Caco-2 (cell line): Measurements from ENCODE around the gene BANF2. TPM values are rescaled to one million over a fixed set of nuclear protein-coding genes. Genes with fewer than 3 reads are reported as not detected.

Experiments used
- BruUV-seq: library from RNA; stranded (reverse); fragments of 400-500 nt; replicated peaks from 2 replicates; lab custom pipeline; 2021; lab: Mats Ljungman, UMichigan
- CTCF ChIA-PET: fragments of 300-600 bp; sonication (Branson Sonifier 250); formaldehyde crosslinking; loops from one replicate; lab custom pipeline; 2022; ENCODE audit warnings: antibody characterized with exemption; lab: Charles Lee
- POLR2A ChIA-PET: fragments of 300-600 bp; sonication (Branson Sonifier 250); formaldehyde crosslinking; loops from one replicate; lab custom pipeline; 2022; ENCODE audit warnings: antibody characterized with exemption; lab: Charles Lee
- DNase-seq, 2 experiments: peaks; one replicate each; pipeline versions ENCODE4 v3.0.0 to v3.0.0-alpha.2; 2020 to 2022
- H3K27me3 ChIP-seq: replicated peaks from 2 replicates; pipeline ENCODE4 v1.6.0; 2011; ENCODE audit warnings: low read length; ENCODE audit not compliant: control insufficient read depth, insufficient read depth
- H3K36me3 ChIP-seq: 2 replicates; pipeline ENCODE4 v1.5.1; 2011; ENCODE audit warnings: low read length; ENCODE audit not compliant: control insufficient read depth, insufficient read depth
- H3K4me1 ChIP-seq: fragments of 250-450 bp; sonication (Bioruptor Pico); 2 replicates; pipeline ENCODE4 v1.5.1; 2020; ENCODE audit warnings: mild to moderate bottlenecking
- H3K4me3 ChIP-seq: 2 replicates; pipeline ENCODE4 v1.5.1; 2011; ENCODE audit warnings: low read depth, mild to moderate bottlenecking, control low read depth, low read length
- H3K9me3 ChIP-seq: fragments of 250-450 bp; sonication (Bioruptor Pico); 2 replicates; pipeline ENCODE4 v1.5.1; 2020; ENCODE audit warnings: mild to moderate bottlenecking, moderate library complexity
- H3K27ac Mint-ChIP-seq: one replicate; pipeline ENCODE4 v1.8.0; 2022; ENCODE audit warnings: mixed read lengths; ENCODE audit not compliant: unreplicated experiment
- H3K27me3 Mint-ChIP-seq: one replicate; pipeline ENCODE4 v1.8.0; 2022; ENCODE audit warnings: mixed read lengths; ENCODE audit not compliant: insufficient read depth, unreplicated experiment
- H3K36me3 Mint-ChIP-seq: one replicate; pipeline ENCODE4 v1.8.0; 2022; ENCODE audit warnings: mild to moderate bottlenecking, mixed read lengths; ENCODE audit not compliant: insufficient read depth, unreplicated experiment
- H3K4me1 Mint-ChIP-seq: one replicate; pipeline ENCODE4 v1.8.0; 2022; ENCODE audit warnings: low read depth, mixed read lengths; ENCODE audit not compliant: unreplicated experiment
- H3K4me3 Mint-ChIP-seq: one replicate; pipeline ENCODE4 v1.8.0; 2022; ENCODE audit warnings: mild to moderate bottlenecking, moderate library complexity, mixed read lengths; ENCODE audit not compliant: unreplicated experiment
- H3K9me3 Mint-ChIP-seq: one replicate; pipeline ENCODE4 v1.8.0; 2022; ENCODE audit warnings: mixed read lengths; ENCODE audit not compliant: unreplicated experiment
- intact Hi-C: fragments of 100-400 bp; cut with micrococcal nuclease; formaldehyde crosslinking; loops from one replicate; pipeline ENCODE4 v1.10.0; 2022; ENCODE audit not compliant: unreplicated experiment
- total RNA-seq: library from RNA; stranded (reverse); gene quantifications from 2 replicates; pipeline ENCODE4 v1.2.3, GENCODE V29; 2022
- TF ChIP-seq, protein P1 (sequence below), 2 experiments: fragments of 200-600 bp in 1 of 2; IDR thresholded peaks; 1 replicate in 1 of 2; 2 replicates in 1 of 2; pipeline versions ENCODE4 v1.5.1 to v1.8.0; 2011 to 2022; ENCODE audit warnings: antibody characterized with exemption in 1 of 2, control low read depth in 1 of 2, inconsistent platforms in 1 of 2, low read depth in 1 of 2, low read length in 1 of 2, mild to moderate bottlenecking in 1 of 2, moderate library complexity in 1 of 2; ENCODE audit not compliant: insufficient read depth in 1 of 2, severe bottlenecking in 1 of 2, unreplicated experiment in 1 of 2

Gene BANF2
- total RNA-seq, 1 experiment from 2014 or later, result 2.1 TPM

DNA sequence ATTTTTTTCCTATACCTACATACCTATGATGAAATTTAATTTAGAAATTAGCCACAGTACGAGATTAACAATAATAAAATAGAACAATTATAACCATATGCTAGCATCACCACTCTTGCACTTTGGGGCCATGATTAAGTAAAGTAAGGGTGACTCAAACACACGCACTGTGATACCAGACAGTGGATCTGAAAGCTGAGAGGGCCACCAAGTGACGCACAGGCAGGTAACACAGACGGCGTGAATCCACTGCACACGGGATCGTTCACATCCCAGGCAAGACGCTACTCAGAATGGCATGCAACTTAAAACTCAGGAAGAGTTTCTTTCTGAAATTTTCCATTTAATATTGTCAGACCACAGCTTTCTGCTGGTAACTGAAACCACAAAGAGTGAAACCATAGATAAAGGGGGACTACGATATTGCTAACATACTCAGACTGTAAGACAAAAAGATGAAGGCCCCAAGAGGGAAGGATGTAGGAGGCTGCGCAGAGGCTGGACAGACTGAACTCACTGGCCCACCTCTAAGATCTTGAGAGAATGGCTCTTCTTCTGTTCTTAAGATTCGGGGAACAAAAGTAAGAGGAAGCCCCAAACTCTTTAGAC lies 35.6 kb upstream of the BANF2 start:
- no peak overlapping the region for H3K4me3 ChIP-seq
- Mint-ChIP-seq H3K9me3 (peaks cover 12% of the 10 kb centered on the region), H3K27me3 (no peaks in the 10 kb centered on the region), H3K4me1 (peaks cover 41% of the 10 kb centered on the region), H3K36me3 (peaks cover 97% of the 10 kb centered on the region), H3K27ac (no peak overlapping the region), H3K4me3 (no peak overlapping the region)
- CTCF ChIA-PET, result no interaction called here
- BruUV-seq, result no TSS peak
- no peaks in the 10 kb centered on the region for H3K27me3 ChIP-seq
- intact Hi-C loops, result no loop called here
- H3K4me1 ChIP-seq, result peaks cover 9% of the 10 kb centered on the region; the same call in 1 of the 2 replicates
- TF ChIP-seq, protein P1, sequence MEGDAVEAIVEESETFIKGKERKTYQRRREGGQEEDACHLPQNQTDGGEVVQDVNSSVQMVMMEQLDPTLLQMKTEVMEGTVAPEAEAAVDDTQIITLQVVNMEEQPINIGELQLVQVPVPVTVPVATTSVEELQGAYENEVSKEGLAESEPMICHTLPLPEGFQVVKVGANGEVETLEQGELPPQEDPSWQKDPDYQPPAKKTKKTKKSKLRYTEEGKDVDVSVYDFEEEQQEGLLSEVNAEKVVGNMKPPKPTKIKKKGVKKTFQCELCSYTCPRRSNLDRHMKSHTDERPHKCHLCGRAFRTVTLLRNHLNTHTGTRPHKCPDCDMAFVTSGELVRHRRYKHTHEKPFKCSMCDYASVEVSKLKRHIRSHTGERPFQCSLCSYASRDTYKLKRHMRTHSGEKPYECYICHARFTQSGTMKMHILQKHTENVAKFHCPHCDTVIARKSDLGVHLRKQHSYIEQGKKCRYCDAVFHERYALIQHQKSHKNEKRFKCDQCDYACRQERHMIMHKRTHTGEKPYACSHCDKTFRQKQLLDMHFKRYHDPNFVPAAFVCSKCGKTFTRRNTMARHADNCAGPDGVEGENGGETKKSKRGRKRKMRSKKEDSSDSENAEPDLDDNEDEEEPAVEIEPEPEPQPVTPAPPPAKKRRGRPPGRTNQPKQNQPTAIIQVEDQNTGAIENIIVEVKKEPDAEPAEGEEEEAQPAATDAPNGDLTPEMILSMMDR (IDR thresholded peaks at IDR 0.05; ENCODE audit: insufficient read depth in 1 of 2, low read depth in 1 of 2, low read length in 1 of 2, severe bottlenecking in 1 of 2, unreplicated experiment in 1 of 2), result no peak
- H3K9me3 ChIP-seq, result no peaks in the 10 kb centered on the region
- POLR2A ChIA-PET, result no interaction called here
- DNase-seq, result peak in 1 of 2 experiments; percentile 1
- peaks cover 18% of the 10 kb centered on the region for H3K36me3 ChIP-seq

DNA sequence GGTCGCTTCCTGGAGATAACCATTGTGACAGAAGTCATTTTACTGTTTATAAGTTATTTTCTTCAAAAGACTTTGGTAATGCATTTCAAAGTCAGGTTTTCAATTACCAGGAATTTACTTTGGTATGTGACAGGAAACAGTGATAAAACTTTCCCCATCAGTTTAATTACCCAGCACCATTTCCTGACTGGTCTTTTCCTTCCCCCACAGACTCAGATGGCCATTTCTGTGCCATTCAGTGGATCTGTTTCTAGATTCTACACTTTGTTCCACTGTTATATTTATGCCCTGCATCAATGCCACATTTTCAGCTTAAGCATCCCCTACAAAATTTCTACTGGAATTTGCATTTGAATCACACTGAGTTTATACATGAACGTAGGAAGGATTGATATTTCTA lies 34.0 kb upstream of the BANF2 start:
- Mint-ChIP-seq H3K9me3 (no peaks in the 10 kb centered on the region), H3K27ac (no peak overlapping the region), H3K27me3 (no peaks in the 10 kb centered on the region), H3K36me3 (peaks cover 94% of the 10 kb centered on the region), H3K4me1 (peaks cover 32% of the 10 kb centered on the region), H3K4me3 (no peak overlapping the region)
- Histone ChIP-seq H3K36me3 (peaks cover 7% of the 10 kb centered on the region), H3K27me3 (no peaks in the 10 kb centered on the region), H3K4me1 (peaks cover 9% of the 10 kb centered on the region; the same call in 1 of the 2 replicates), H3K4me3 (no peak overlapping the region), H3K9me3 (no peaks in the 10 kb centered on the region)
- intact Hi-C loops, result loop anchor here (5.0 kb wide), 1 partner anchor 157 kb away; no protein-coding TSS in a partner anchor
- TF ChIP-seq, protein P1 (IDR thresholded peaks at IDR 0.05; ENCODE audit: insufficient read depth in 1 of 2, low read depth in 1 of 2, low read length in 1 of 2, severe bottlenecking in 1 of 2, unreplicated experiment in 1 of 2), result no peak
- no TSS peak for BruUV-seq
- ChIA-PET POLR2A (interaction anchor here (1.0 kb wide), 1 partner anchor 17 kb away, joined by 4 read pairs; the partner anchor contains the start of gene RRBP1), CTCF (no interaction called here)
- DNase-seq, result no peak

DNA sequence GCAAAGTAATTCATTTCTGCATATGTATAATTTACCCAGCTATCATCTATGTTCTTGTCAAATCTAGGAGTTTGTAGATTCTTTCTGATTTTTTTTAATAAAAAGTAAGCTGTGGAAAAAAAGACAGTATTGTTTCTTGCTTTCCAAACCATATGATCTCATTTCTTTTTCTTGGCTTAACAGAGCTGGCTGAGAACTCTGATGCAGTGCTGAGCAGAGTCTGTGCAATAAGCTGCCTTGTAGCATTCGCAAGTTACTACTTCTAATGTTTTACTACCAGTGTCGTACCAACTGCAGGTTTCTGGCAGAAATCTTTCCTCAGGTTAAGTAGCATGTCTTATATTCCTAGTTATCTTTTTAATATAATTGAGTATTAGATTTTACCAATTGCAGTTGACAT lies 33.3 kb upstream of the BANF2 start:
- Histone ChIP-seq H3K27me3 (no peaks in the 10 kb centered on the region), H3K4me3 (no peak overlapping the region), H3K9me3 (no peaks in the 10 kb centered on the region), H3K36me3 (peaks cover 10% of the 10 kb centered on the region), H3K4me1 (peaks cover 4% of the 10 kb centered on the region; the same call in 1 of the 2 replicates)
- H3K27me3 Mint-ChIP-seq, result no peaks in the 10 kb centered on the region
- intact Hi-C loops, result loop anchor here (5.0 kb wide), 1 partner anchor 156 kb away; no protein-coding TSS in a partner anchor
- H3K27ac Mint-ChIP-seq, result no peak overlapping the region
- no peak for DNase-seq
- BruUV-seq, result no TSS peak
- TF ChIP-seq, protein P1 (IDR thresholded peaks at IDR 0.05; ENCODE audit: insufficient read depth in 1 of 2, low read depth in 1 of 2, low read length in 1 of 2, severe bottlenecking in 1 of 2, unreplicated experiment in 1 of 2), result no peak
- POLR2A ChIA-PET, result interaction anchor here (1.0 kb wide), 1 partner anchor 16 kb away, joined by 4 read pairs; the partner anchor contains the start of gene RRBP1
- no peaks in the 10 kb centered on the region for H3K9me3 Mint-ChIP-seq
- peaks cover 37% of the 10 kb centered on the region for H3K4me1 Mint-ChIP-seq
- H3K36me3 Mint-ChIP-seq, result peaks cover 94% of the 10 kb centered on the region
- H3K4me3 Mint-ChIP-seq, result no peak overlapping the region
- CTCF ChIA-PET, result no interaction called here
